HG02798 (cell line): Measurements from ENCODE around the gene FBXW7.

Experiments used
- ATAC-seq: cut with Tn5 transposase; IDR thresholded peaks from one replicate; pipeline ENCODE4 v1.9.1; 2021; ENCODE audit warnings: mild to moderate bottlenecking; ENCODE audit not compliant: unreplicated experiment, poor library complexity

The FBXW7 gene

DNA sequence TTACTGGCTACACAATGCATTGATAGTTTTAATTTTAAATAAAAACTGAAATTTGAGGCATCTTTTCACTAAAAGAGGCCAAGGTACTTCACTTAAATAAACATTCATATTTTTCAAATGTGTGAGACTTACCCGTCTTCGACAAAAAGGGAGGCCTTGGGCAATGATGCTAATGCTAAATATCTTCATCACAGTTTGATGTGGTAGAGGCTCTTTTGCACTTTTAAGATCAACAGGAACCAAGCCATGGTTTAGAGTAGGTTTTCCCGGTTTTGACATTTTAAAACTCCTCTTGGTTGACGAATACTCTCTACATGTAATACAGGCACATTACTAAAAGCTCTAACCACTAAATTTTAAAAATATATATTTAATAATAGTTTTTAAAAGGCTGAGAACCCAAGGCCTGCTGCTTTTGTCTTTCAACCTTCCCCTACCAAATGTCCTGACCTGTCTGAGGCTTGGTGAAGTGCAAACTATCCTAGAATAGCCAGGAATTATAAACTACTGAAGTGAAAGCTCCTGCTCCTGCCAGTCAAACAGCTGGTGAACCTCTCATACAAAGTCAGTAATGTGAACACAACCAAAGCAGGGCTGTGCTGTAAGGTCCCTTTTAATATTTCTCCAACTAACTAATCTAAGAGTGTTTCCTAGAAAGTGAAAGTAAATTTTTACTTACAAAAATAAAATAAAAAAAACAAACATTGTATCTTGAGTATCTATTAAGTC, 153.7 kb downstream of the FBXW7 start:
- ATAC-seq = no peak

DNA sequence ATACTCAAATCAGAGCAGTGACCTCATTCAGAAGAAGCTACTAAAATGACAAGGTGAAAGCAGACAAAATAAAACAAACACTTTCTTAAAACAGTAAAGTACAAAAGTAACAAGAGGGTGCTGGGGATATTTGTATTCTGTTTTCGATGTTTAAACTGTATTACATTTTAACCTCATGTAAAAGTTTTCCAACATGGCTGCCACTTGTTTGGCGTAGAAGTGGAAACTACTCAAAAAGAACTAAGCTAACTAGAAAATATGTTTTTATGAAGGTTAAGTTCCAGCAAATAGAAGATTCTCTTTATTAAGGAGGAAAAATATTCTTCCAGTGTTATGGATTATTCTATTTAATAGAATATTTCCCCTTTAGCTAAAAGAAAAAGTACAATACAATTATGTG, 155.0 kb downstream of the FBXW7 start:
- no peak for ATAC-seq

DNA sequence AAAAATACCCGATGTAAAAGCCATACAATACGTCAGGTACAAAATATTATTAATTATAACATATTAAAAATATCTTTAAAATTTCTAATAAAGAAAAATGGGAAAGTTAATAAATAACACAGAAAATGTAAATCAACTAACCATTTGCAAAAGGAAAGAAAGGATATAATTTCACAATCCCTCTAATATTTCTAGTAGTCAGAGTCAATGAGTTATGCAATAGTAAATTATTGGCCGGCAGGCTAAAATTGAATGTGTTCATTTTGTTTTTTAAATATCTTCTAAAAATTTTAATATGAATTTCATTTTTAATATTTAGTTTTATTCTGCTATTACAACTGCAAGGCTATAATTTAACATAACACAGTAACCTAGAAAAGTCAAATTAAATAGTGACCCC, 155.7 kb downstream of the FBXW7 start:
- no peak for ATAC-seq

DNA sequence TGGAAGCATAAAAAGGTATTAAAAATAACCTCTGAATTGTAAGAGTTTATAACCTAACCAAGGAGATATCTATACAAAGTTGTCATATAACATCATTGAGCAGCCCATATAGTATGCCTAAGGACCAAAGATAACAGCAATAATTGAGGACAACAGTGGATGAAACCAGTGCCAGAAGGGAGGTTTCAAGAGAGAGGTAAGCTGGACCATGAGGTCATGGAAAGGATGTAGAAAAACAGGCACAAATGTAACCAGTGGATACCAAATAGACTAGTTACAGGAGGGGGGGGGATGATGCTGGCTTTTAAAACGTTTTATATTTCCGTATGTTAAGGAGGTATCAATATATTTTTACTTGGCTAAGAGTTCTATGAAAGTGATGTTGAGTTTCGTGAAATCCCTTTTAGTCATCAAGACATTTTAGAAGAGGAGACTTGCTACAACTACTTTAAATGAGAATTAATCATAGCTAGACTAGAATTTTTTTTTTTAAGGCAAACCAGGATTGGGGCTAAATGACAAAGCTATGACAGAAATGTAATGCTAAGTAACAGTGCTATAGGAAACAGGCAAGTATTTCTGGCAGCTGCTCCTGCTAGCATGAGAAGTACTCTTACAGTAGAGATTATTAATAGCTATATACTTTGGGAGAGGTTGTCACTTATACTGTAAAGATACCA, 161.1 kb downstream of the FBXW7 start:
- peak; percentile 39 for ATAC-seq

DNA sequence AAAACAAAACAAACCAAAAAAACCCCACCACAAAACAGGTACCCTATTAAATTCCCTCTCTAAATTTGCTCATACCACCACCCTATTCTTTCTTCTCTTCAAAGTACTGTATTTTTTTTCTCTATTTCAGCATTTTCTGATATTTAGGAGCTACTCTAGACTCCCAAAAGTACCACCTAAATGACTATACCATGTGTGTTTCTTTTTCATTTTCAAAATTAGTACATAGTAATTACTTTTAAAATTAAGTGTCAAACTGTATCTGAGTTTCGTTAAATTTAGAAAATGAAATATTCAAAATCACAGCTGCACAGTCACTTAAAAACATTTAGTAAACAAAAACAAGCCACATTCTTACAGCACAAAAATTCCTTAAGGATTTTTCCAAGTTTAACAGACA, 161.7 kb downstream of the FBXW7 start:
- peak; percentile 39 for ATAC-seq

DNA sequence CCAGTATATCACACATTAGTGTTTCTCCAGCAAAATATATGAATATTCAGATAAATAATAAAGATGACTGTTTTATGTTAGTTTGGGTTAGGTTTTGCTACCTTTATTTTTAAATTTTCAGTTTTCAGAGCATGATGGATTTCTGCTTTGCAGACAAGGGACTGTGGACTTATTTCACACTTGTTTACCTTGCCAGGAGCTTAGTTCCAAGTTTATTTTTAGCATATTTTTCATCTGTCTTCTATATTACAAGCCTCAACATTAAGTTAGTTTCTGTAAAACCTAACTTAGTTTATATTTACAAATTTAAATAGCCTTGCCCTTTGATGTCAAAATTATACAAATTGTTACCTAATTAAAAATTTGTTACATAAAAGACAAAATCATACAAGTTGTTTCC, 163.4 kb downstream of the FBXW7 start:
- ATAC-seq = no peak

DNA sequence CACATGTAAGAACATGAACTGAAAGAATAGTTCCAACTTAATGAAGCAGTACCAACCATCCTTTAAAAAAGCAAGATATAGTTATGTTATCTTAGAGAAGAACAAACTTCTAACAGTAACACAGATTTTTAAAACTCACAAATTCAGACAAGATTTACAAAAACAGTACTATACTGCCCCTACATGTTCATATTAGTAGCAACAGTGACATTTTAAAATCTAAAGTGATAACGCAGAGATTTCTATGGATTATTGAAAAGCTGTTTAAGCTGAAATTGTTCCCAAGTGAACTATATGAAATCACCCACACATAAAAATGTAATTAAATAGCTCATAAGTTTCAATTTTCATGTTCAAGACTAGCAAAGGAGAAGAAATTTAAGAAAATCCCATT, 166.0 kb downstream of the FBXW7 start:
- no peak for ATAC-seq

DNA sequence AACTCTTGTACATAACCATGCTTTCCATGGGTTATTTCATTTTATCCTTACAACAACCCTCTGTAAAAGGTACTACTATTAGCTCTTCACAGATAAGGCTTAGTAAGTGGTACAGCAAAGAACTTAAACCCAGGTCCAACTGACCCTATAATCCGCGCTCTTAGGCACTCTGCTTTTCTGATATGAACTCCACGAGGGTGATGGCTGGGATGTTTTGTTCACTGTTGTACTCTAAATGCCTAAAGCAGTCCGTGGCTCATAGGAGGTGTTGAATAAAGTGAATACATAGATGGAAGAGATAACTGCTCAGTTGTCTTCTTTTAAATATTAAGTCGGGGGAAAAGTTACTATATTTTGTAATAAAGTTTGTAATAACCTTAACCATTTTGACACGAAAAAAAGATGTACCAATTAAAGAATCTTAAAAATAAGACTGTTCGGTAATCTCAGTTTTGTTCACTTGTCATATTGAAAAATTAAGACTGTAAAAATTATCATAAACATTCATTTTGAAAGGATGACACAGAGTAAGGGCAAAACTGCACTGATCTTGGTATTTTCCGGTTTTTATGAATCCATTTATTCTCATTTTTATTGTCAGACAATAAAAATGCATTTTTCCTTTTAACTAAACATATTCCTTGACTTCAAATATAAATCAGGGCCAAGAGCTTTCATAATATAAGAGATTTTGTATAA, 166.5 kb downstream of the FBXW7 start:
- no peak for ATAC-seq

DNA sequence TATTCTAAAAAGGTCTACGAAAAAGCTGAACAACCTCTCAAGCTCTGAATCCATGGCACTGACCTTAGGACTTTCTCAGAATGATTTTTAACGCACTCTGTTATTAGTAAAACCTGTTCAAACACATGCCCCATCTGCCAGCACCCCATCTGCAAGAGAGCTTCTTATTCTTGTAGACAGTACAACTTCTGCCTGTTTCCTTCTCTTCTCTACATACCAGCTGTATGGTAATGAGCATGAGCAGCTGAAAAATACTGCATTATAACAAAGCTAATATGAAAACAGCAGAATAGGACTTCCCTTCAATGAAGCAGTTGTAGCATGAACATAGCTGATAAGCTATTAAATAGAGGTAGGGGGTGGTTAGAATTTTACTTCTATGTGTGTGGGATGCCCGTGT, 167.9 kb downstream of the FBXW7 start:
- no peak for ATAC-seq

DNA sequence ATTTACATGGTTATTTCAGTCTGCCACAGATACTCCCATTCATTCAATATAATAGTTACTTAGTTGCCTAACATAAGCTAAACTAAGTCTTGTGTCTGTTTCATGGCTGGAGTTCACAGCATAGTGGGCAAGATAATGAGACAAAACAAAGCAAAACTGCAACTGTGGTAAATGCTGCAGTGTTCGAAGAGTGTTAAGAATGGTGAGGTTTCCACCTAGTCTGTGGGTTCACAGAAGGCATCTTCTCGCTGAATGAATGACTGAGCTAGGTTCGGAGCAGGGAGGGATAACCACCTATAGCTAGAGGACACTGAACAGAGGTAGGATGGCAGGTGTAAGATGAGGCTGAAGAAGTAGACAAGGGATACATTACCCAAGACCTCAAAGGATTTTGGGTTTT, 171.0 kb downstream of the FBXW7 start:
- peak; percentile 65 for ATAC-seq

DNA sequence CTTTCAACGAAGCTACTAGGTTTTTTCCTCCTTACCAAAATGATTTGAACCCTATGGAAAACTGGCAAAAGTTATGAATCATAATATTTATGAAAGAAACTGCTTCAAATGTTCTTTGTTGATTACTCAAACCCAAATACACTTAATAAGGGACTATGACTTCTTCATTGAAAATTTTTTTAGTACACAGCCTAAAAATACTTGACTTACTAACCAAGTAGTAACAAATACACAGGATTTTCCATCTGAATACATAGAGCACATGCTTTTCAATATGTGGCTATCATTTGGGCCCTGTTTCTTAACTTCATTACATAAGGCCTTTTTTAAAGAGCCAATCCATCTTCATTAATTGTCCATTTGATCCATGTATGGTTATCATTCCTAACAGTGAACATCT, 171.5 kb downstream of the FBXW7 start:
- ATAC-seq = no peak

DNA sequence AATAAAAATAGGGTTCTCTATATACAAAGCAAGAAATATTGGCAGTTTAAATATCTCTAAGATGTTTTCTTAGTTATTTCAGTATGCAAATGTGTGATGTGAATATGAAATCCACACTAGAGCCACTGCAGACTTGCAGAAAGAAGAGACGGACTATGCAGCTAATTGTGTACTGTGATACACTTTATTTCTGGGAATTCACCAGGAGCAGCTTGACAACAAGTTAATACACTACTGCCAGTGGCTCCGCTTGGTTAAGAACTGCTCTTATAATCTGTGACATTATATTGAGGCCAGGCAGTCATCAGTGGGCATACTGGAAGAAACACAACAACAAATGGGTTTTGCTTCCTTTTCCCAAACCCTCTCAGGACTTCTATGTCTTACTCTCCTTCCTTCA, 172.0 kb downstream of the FBXW7 start:
- ATAC-seq = no peak

DNA sequence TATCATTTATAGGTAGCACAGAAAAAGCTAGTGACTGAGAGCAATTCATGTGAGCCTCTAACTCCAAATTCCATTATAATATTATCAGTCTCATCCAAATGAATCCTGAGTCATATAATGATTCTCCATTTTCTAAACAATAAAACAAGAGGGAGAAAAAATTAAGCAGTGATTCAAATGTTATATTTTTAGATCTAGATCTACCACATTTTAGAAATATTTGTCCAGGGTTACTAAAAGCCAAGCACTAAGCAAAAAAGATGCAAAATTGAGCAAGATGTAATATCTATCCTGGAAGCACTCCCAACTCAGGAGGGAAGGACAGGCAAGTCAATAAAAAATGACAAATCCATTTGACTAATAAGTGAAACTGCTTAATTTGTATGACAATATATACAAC, 172.8 kb downstream of the FBXW7 start:
- ATAC-seq = no peak

DNA sequence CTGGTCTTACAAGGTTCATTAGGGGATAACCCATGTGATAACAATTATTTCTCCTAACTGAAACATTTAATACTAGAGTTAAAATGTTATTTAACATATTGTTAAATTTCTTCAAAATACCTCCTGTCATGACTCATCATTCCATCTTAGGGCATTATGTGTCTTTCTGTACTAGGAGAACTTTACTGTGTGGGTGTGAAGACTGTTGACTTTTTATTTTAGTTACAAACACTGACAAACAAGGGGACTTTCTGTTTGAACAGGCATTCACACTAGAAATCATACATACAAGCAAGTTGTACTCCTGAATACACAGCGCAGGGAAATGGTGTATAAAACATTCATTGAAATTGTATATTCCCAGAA, 175.9 kb downstream of the FBXW7 start:
- peak; percentile 48 for ATAC-seq

DNA sequence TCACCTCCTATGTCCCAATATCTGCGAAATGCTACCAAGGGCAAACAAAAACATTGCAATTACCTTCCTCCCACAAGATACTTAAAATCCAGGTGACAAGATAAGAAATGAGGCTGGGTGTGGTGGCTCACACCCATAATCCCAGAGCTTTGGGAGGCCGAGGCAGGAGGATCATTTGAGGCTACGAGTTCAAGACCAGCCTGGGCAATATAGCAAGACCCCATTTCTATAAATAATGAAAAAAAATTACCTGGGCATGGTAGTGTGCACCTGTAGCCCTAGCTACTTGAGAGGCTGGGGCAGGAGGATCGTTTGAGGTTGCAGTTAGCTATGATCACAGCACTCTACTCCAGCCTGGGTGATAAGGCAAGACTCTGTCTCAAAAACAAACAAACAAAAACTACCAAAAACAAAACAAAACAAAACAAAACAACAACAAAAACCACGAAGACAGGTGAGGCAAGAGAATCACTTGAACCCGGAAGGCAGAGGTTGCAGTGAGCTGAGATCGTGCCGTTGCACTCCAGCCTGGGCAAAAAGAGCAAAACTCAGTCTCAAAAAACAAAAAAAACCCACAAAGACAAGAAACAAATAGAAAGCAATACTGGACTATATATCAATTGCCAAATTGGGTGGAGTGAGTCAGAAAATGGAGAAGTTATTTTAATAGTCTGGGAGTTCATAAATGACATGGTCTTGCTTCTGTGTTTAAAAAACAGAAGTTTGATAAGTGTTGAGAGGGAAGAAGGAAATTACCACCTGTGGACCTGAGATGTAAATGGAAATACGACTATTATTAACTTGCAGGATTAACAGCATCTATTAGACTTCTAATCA, 176.5 kb downstream of the FBXW7 start:
- ATAC-seq = peak; percentile 55

DNA sequence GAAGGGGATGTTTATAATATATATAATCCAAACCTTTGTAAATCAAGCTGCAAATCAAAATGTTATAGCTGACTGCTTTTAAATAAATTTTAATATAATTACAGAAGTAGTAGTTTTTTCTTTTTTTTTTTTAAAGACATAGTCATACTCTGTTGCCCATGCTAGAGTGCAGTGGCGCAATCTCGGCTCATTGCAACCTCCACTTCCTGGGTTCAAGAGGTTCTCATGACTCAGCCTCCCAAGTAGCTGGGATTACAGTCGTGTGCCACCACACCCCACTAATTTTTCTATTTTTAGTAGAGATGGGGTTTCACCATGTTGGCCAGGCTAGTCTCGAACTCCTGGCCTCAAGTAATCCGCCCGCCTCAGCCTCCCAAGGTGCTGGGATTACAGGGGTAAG, 178.7 kb downstream of the FBXW7 start:
- ATAC-seq = no peak

DNA sequence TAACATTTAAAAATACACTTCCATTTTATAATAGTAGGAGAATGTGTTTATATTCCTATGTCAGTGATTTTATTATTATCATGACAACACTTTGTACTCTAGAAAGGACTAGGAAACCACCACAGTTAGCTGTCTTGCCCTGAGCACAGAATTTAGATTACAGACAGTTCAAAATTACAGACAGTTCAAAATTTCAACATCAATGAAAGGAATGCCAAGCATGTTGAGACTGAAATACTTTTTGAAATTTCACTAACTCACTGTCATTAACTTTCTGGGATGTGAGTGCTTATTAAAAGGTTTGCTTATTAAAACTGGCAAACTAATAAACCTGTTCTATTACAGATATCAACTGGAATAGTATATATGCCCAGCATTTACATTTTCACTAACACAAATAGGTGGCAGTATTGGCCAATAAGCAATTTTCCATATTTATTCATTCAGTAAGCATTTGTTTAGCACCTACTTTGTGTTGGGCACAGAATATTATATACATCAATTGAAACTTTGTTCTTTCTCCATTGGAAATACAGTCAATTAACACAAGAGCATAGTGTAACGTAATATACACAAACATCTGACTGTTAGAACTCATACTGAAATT, 179.4 kb downstream of the FBXW7 start:
- ATAC-seq = no peak

DNA sequence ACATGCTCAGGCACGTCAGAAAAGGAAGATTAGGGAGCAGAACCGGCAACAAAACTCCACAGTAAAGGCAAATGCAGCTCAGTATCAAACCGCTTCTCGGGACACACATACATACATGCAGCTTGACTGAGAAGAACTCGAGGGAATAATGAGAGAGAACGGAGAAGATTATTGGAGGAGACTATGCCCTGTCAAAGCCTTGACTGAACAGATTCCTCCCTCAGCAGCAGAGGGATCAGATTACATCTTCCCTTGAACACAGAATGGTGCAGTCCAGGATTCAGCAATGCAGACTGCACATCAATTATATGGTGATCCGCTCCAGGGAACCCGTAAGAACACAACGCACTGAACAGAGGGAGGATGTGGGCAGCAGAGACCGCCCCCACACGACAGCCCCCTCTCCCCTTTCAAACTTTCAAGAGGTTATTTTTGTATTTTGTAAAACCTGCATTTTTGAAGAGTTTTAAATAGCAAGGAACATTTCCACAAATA, 183.2 kb downstream of the FBXW7 start:
- ATAC-seq = peak; percentile 65

DNA sequence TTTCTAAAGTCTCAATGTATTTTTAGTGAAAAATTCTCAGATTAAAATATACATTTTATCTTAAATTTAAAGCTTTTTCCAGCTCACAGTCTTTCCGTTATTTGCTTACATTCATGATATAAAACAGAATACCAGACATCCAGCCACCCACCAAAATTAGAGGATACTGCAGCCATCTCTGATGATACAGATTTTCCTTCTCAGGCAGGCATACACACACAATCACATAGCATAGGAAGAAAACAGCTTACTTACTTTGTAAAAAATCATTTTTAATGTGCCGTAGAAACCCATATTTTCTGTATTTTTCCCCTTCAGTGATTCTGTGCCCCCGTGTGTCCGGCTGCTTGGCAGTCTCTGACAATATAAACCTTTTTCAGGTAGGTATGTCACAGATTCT, 183.7 kb downstream of the FBXW7 start:
- ATAC-seq = peak; percentile 11

DNA sequence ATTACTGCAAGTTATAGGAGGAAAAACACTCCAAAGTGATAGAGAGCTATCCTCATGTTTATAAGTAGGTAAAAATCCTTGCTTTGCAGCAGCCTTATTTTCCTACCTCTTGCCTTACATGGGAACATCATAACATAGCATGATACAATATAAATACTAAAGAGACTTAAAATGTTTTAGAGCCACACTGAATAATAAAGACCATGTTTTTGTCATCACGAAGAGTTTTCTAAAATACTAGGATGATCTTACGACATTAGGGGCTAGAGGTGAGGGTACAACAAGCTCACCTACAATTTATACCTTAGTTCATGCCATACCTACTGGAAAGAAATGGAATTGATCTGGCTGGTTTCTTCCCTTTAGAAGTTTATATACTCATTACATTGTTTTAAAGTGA, 184.8 kb downstream of the FBXW7 start:
- ATAC-seq = no peak
